Cerebellar cortex (tissue), 1 donor: ENCODE data around the gene CHSY1.
"Not testable (repeated sequence)": the region's sequence is repeated elsewhere in the genome, so short reads cannot be mapped to it uniquely, and the experiment has no call there.

Experiments used
- DNase-seq: peaks from one replicate; pipeline ENCODE4 v3.0.0-alpha.2; 2015; ENCODE audit warnings: low spot score

The CHSY1 gene, protein sequence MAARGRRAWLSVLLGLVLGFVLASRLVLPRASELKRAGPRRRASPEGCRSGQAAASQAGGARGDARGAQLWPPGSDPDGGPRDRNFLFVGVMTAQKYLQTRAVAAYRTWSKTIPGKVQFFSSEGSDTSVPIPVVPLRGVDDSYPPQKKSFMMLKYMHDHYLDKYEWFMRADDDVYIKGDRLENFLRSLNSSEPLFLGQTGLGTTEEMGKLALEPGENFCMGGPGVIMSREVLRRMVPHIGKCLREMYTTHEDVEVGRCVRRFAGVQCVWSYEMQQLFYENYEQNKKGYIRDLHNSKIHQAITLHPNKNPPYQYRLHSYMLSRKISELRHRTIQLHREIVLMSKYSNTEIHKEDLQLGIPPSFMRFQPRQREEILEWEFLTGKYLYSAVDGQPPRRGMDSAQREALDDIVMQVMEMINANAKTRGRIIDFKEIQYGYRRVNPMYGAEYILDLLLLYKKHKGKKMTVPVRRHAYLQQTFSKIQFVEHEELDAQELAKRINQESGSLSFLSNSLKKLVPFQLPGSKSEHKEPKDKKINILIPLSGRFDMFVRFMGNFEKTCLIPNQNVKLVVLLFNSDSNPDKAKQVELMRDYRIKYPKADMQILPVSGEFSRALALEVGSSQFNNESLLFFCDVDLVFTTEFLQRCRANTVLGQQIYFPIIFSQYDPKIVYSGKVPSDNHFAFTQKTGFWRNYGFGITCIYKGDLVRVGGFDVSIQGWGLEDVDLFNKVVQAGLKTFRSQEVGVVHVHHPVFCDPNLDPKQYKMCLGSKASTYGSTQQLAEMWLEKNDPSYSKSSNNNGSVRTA

GRCh38 chr15:101251830-101252820 lies at the start of gene CHSY1:
Gene CHSY1, minus strand, starts transcription at chr15:101252048. Its CDS starts 592 bp downstream, at chr15:101251456.
- DNase-seq: peak; percentile 82

GRCh38 chr15:101296418-101297405 lies 44.9 kb upstream of the CHSY1 start:
- no peak for DNase-seq

GRCh38 chr15:101295607-101296161 lies 43.8 kb upstream of the CHSY1 start:
- DNase-seq: no peak

- peak; percentile 87 for DNase-seq
Observed at GRCh38 chr15:101294731-101295606, 43.1 kb upstream of the CHSY1 start, which contains the start of gene SNRPA1. Gene SNRPA1, minus strand, starts transcription at chr15:101295248. Its CDS starts 70 bp downstream, at chr15:101295178.

GRCh38 chr15:101293122-101293521 lies 41.3 kb upstream of the CHSY1 start:
- DNase-seq: no peak

GRCh38 chr15:101288905-101289513 lies 37.2 kb upstream of the CHSY1 start:
- peak; percentile 30 for DNase-seq

DNA sequence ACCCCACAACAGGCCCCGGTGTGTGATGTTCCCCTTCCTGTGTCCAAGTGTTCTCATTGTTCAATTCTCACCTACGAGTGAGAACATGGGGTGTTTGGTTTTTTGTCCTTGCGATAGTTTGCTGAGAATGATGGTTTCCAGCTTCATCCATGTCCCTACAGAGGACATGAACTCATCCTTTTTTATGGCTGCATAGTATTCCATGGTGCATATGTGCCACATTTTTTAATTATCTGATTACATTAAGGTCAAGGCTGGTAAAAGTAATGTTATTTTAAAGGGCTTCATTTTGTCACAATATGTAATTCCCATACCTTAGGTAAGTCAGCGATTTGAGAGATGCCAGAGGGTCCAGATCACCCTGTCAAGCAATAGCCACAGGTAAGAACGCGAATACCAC lies 35.5 kb upstream of the CHSY1 start:
- not testable (repeated sequence) for DNase-seq

GRCh38 chr15:101286471-101287114 lies 34.7 kb upstream of the CHSY1 start:
- no peak for DNase-seq

DNA sequence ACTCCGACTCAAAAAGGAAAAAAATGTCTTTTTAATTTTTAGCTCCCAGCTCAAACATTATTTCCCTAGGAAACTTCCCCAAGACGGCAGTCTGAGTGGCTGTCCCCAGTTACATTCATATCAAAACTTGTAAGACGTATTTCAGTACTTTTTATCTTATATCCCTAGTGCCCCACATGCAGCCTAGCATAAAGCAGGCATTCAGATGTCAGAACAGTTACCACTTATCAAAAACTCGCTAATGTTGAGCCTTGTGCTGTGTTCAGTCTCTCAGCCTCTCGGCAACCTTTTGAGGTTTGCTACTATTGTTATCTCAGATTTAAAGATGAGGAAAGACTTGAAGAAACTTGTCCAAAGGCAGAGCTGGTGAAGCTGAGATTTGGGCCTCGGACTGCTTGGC lies 32.1 kb upstream of the CHSY1 start:
- no peak for DNase-seq

DNA sequence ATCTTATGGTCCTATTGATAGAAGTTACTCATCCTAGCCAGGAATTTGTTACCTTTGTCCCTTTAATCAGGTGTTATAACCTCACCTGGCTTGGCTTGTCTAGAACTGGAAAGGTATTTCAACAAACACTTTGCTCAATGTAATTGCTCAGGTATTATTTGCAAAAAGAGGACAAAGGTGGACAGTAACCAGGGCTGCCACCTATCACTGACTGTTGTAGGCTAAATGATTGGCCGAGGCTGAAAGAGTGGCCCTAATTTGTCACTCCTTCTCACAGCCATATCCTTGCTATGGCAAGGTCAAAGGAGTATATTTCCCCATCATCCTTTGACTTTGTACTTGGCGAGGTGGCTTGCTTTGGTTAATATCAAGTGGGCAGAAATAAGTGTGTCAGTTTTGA lies 28.2 kb upstream of the CHSY1 start:
- DNase-seq: no peak

GRCh38 chr15:101277943-101278564 lies 26.2 kb upstream of the CHSY1 start:
- DNase-seq: no peak

- peak; percentile 81 for DNase-seq
Observed at GRCh38 chr15:101277038-101277822, 25.4 kb upstream of the CHSY1 start, which contains the start of gene SELENOS. Gene SELENOS, minus strand, starts transcription at chr15:101277485. Its CDS starts 68 bp downstream, at chr15:101277417.

DNA sequence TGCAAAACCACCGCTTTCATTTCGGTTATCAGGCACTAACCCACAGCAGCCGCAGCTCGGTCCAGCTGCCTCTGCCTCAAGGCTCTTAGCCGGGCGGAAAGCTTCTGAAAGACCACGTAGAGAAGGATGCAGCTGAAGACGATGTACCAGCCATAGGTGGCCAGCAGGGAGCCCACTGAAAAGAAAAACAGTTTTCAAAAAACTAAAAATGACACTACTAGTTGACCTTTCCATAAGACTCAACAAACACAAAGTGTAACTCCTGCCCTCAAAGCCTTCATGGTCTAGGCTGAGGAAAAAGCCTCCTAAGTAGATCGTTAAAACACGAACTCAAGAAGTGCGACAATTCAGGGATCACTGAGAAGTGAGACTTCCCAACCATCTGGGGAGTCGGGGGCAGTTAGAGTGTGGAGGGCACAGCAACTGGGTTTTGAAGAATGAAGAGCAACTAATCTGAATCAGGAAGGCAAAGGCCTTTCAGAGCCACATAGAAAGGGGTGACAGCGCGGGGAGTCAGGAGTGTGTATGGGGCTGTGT lies 24.7 kb upstream of the CHSY1 start:
- DNase-seq: no peak

DNA sequence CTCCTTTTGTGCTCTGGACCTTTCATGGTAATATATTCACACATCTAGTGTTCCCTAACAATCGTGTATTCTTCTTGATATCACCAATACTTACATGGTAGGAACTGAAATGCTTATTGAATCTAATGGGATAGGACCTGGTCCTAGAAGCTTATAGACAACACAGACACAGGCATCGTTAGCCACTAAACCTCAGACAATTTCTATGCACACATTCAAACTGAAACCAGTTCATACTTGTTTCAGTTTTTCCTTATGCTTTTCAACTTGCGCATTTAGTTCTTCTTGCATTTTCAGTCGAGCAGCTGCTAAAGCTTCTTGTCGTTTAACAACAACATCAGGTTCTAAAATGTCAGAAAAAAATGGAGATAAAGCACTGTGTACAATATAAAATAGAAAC lies 23.2 kb upstream of the CHSY1 start:
- DNase-seq: no peak

GRCh38 chr15:101273534-101273933 lies 21.7 kb upstream of the CHSY1 start:
- DNase-seq: no peak

DNA sequence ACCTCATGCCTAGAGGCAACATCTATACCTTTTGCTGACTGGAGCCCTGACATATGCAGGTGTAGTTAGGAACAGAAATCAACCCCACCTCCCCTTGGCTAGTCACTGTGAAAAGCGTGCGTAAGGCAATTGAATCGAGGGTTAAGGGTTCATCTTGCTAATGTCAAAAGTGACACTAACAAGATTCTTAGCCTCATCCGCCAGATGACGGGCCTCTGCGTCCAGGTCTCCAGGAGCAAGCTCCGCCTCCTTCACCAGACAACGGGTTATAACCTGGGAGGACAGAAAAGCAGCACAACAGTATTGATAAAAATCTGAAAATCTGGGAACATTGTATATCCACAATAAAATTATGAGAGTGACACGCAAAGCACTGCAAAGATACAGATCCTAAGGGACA lies 20.7 kb upstream of the CHSY1 start:
- no peak for DNase-seq
